Glutamatergic neuron (in vitro differentiated cells): ENCODE results near the gene QRICH1. TPM values are rescaled to one million over a fixed set of nuclear protein-coding genes. Genes with fewer than 3 reads are reported as not detected.

ENCODE experiments used
- DNase-seq: peaks from one replicate; pipeline ENCODE4 v3.0.0; 2022
- H3K27ac Mint-ChIP-seq: one replicate; pipeline ENCODE4 v1.8.0; 2020; ENCODE audit warnings: mild to moderate bottlenecking, mixed read lengths, inconsistent platforms; ENCODE audit not compliant: unreplicated experiment
- H3K27me3 Mint-ChIP-seq: one replicate; pipeline ENCODE4 v1.8.0; 2020; ENCODE audit warnings: mild to moderate bottlenecking, moderate library complexity, mixed read lengths, inconsistent platforms; ENCODE audit not compliant: unreplicated experiment
- H3K36me3 Mint-ChIP-seq: one replicate; pipeline ENCODE4 v1.8.0; 2020; ENCODE audit warnings: mild to moderate bottlenecking, mixed read lengths, inconsistent platforms; ENCODE audit not compliant: unreplicated experiment
- H3K4me1 Mint-ChIP-seq: one replicate; pipeline ENCODE4 v1.8.0; 2020; ENCODE audit warnings: mild to moderate bottlenecking, low read depth, mixed read lengths, inconsistent platforms; ENCODE audit not compliant: unreplicated experiment
- H3K4me3 Mint-ChIP-seq: one replicate; pipeline ENCODE4 v1.8.0; 2020; ENCODE audit warnings: mild to moderate bottlenecking, mixed read lengths, inconsistent platforms; ENCODE audit not compliant: unreplicated experiment
- H3K9me3 Mint-ChIP-seq: one replicate; pipeline ENCODE4 v1.8.0; 2020; ENCODE audit warnings: mild to moderate bottlenecking, moderate library complexity, mixed read lengths, inconsistent platforms; ENCODE audit not compliant: unreplicated experiment
- total RNA-seq: library from RNA; stranded (reverse); fragmentation: NEBNext Ultra II Directional; extraction: Animal tissue kit (Norgen Biotek cat#: 25700); gene quantifications from one replicate; pipeline ENCODE4 v1.2.1, GENCODE V29; 2021; ENCODE audit not compliant: unreplicated experiment
- TF ChIP-seq, protein P1 (sequence below): fragments of 200-600 bp; sonication (generic); IDR thresholded peaks from one replicate; pipeline ENCODE4 v1.5.0; 2021; ENCODE audit not compliant: partially characterized antibody, unreplicated experiment

The QRICH1 gene
- total RNA-seq, 1 donor from 2014 or later = 135 TPM

DNA sequence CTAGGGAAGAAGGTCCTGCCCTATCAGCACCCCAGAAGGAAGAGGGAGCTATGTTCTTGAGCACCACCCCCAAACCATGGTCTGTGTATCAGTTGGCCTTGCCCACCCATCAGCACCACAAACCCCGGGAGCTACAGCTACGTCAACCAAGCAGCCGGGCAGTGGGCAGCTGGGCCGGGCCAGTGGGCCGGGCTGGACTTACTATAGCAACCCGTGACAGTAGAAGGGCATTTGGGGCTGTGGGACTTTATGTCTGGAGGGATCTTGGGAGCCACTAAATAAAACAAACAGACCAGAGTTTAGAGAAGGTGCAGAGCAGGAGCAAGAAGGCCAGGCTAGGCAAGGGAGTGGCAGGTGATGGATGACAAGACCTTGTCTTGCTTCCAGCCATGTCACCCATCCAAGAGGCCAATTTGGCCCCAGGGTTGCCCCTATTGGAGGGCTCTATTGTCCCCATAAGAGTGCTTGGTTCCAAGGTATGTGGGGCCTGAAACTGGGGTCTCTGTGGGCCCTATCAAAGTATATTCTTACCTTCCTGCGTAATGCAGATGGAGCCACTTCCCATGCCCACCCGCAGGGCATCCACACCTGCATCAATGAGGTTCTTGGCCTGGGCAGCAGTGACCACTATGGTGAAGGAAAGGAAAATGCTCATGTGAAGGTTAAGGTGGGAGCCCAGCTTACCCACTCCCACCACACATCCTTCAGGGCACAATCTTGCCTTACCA, 67.9 kb downstream of the QRICH1 start:
- no peak for DNase-seq
- H3K36me3 Mint-ChIP-seq = no peaks in the 10 kb centered on the region
- H3K27ac Mint-ChIP-seq = no peak overlapping the region
- H3K27me3 Mint-ChIP-seq = peaks cover 18% of the 10 kb centered on the region
- peaks cover 16% of the 10 kb centered on the region for H3K9me3 Mint-ChIP-seq
- H3K4me1 Mint-ChIP-seq = peaks cover 15% of the 10 kb centered on the region
- TF ChIP-seq, protein P1, sequence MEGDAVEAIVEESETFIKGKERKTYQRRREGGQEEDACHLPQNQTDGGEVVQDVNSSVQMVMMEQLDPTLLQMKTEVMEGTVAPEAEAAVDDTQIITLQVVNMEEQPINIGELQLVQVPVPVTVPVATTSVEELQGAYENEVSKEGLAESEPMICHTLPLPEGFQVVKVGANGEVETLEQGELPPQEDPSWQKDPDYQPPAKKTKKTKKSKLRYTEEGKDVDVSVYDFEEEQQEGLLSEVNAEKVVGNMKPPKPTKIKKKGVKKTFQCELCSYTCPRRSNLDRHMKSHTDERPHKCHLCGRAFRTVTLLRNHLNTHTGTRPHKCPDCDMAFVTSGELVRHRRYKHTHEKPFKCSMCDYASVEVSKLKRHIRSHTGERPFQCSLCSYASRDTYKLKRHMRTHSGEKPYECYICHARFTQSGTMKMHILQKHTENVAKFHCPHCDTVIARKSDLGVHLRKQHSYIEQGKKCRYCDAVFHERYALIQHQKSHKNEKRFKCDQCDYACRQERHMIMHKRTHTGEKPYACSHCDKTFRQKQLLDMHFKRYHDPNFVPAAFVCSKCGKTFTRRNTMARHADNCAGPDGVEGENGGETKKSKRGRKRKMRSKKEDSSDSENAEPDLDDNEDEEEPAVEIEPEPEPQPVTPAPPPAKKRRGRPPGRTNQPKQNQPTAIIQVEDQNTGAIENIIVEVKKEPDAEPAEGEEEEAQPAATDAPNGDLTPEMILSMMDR = no peak
- peak overlapping the region; percentile 25 for H3K4me3 Mint-ChIP-seq

DNA sequence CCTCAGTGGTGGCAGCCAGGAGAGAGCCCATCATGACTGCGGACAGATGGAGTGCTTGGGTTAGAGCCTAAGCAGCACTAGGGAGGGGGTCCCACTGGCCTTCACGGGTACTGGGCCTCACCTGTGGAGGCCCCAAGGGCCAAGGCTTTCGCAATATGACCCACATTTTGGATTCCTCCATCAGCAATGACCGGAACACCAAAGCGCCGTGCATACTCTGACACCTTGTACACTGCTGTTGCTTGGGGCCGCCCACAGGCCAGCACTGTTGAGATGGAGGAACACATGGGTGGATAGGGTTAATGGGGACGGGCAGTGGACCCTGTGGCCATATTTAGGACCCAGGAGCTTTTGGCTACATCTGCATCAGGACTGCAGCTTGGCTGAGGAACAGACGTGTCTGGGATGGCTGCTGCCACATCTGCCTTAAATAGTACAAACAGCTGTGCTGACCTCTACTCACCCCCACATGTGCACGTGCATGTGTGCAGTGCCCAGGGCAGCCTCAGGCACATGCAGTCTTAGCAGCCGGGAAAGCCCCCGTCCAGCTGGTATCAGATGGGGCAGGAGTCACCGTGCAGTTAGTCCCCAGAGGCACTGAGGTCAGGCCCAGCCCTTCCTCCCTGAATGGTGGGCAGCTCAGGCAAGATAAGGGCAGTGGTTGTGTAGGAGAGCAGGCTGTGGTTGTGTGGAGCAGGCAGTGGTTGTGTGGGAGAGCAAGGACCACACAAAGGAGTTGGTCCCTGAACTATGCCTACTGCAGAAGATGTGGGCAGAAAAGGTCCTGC, 68.7 kb downstream of the QRICH1 start:
- peaks cover 15% of the 10 kb centered on the region for H3K4me1 Mint-ChIP-seq
- H3K27ac Mint-ChIP-seq = no peak overlapping the region
- H3K36me3 Mint-ChIP-seq = no peaks in the 10 kb centered on the region
- peaks cover 14% of the 10 kb centered on the region for H3K27me3 Mint-ChIP-seq
- peaks cover 16% of the 10 kb centered on the region for H3K9me3 Mint-ChIP-seq
- TF ChIP-seq, protein P1 = no peak
- peak overlapping the region; percentile 25 for H3K4me3 Mint-ChIP-seq
- no peak for DNase-seq

DNA sequence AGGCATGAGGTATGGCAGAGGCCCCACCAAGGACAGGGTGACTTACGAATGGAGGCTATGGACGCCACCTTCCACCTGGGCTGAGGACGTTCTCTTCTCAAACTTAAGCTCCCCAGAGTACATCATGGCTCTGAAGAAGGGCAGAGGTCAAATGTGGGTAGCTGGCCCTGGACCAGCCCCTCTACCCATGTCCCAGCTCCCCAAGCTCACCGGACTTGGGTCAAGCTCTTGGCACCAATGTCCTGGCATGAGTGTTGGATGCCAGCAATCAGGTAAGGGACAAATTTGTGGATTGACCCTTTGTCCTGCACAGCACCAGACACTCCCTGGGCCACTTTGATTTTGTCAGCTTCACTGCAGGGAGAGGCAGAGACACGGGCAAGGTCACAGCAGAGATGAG, 69.4 kb downstream of the QRICH1 start:
- TF ChIP-seq, protein P1 = no peak
- Mint-ChIP-seq H3K36me3 (no peaks in the 10 kb centered on the region), H3K27me3 (peaks cover 14% of the 10 kb centered on the region), H3K4me3 (no peak overlapping the region), H3K9me3 (peaks cover 13% of the 10 kb centered on the region), H3K27ac (no peak overlapping the region), H3K4me1 (peaks cover 15% of the 10 kb centered on the region)
- no peak for DNase-seq

DNA sequence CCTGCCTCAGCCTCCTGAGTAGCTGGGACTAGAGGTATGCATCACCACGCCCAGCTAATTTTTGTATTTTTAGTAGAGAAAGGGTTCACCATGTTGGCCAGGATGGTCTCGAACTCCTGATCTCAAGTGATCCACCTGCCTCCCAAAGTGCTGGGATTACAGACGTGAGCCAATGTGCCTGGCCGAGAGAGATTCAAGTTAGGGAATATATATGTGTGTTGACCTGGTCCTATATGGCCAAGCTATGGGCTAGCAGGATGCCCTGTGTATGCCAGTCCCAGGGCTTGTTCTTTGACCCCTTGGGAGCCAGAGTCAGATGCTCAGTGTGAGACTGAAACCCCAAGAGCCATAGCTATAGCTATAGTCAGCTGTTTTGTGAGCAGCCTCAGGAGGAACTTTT, 70.1 kb downstream of the QRICH1 start:
- Mint-ChIP-seq H3K9me3 (peaks cover 14% of the 10 kb centered on the region), H3K27ac (no peak overlapping the region), H3K4me1 (peaks cover 16% of the 10 kb centered on the region), H3K36me3 (no peaks in the 10 kb centered on the region), H3K4me3 (peak overlapping the region; percentile 30), H3K27me3 (peaks cover 14% of the 10 kb centered on the region)
- no peak for DNase-seq
- TF ChIP-seq, protein P1 = no peak
